Glutamatergic neuron (in vitro differentiated cells): Measurements from ENCODE around the gene NDUFS1. TPM values are rescaled to one million over a fixed set of nuclear protein-coding genes. Genes with fewer than 3 reads are reported as not detected.
"Not testable (repeated sequence)": the region's sequence is repeated elsewhere in the genome, so short reads cannot be mapped to it uniquely, and the experiment has no call there.

Source experiments
- DNase-seq: peaks from one replicate; pipeline ENCODE4 v3.0.0; 2022
- H3K27ac Mint-ChIP-seq: one replicate; pipeline ENCODE4 v1.8.0; 2020; ENCODE audit warnings: mild to moderate bottlenecking, mixed read lengths, inconsistent platforms; ENCODE audit not compliant: unreplicated experiment
- H3K27me3 Mint-ChIP-seq: one replicate; pipeline ENCODE4 v1.8.0; 2020; ENCODE audit warnings: mild to moderate bottlenecking, moderate library complexity, mixed read lengths, inconsistent platforms; ENCODE audit not compliant: unreplicated experiment
- H3K36me3 Mint-ChIP-seq: one replicate; pipeline ENCODE4 v1.8.0; 2020; ENCODE audit warnings: mild to moderate bottlenecking, mixed read lengths, inconsistent platforms; ENCODE audit not compliant: unreplicated experiment
- H3K4me1 Mint-ChIP-seq: one replicate; pipeline ENCODE4 v1.8.0; 2020; ENCODE audit warnings: mild to moderate bottlenecking, low read depth, mixed read lengths, inconsistent platforms; ENCODE audit not compliant: unreplicated experiment
- H3K4me3 Mint-ChIP-seq: one replicate; pipeline ENCODE4 v1.8.0; 2020; ENCODE audit warnings: mild to moderate bottlenecking, mixed read lengths, inconsistent platforms; ENCODE audit not compliant: unreplicated experiment
- H3K9me3 Mint-ChIP-seq: one replicate; pipeline ENCODE4 v1.8.0; 2020; ENCODE audit warnings: mild to moderate bottlenecking, moderate library complexity, mixed read lengths, inconsistent platforms; ENCODE audit not compliant: unreplicated experiment
- CTCF ChIP-seq: fragments of 200-600 bp; sonication (generic); IDR thresholded peaks from one replicate; pipeline ENCODE4 v1.5.0; 2021; ENCODE audit not compliant: partially characterized antibody, unreplicated experiment
- total RNA-seq: library from RNA; stranded (reverse); fragmentation: NEBNext Ultra II Directional; extraction: Animal tissue kit (Norgen Biotek cat#: 25700); gene quantifications from one replicate; pipeline ENCODE4 v1.2.1, GENCODE V29; 2021; ENCODE audit not compliant: unreplicated experiment

Gene NDUFS1
- total RNA-seq, 1 donor from 2014 or later: 114 TPM

DNA sequence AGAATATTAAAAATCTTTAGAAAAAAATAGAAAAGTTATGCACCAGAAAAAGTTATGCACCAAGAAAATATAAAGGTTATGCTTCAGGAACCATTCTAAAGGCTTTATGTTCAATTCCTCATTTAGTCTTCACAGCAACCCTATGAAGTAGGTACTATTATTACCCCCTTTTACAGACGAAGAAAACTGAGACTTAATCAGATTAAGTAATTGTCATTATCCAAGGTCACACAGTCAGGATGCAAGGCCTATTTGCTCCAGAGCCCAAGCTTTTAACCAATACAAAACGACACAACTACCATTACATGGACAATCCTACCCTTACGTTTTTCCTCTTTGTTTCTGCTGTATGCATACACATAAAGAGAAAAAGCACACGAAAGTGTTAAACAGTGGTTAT is 78.3 kb downstream of the NDUFS1 start:
- H3K27ac Mint-ChIP-seq: no peak overlapping the region
- TF ChIP-seq CTCF: no peak

GRCh38 chr2:206079699-206080465 is 79.4 kb downstream of the NDUFS1 start:
- Mint-ChIP-seq H3K4me1 (peaks cover 13% of the 10 kb centered on the region), H3K27me3 (no peaks in the 10 kb centered on the region)

More for the DNA sequence above, 78.3 kb downstream of the NDUFS1 start:
- Mint-ChIP-seq H3K4me3 (no peak overlapping the region), H3K9me3 (peaks cover 7% of the 10 kb centered on the region), H3K27me3 (peaks cover 1% of the 10 kb centered on the region), H3K36me3 (no peaks in the 10 kb centered on the region), H3K4me1 (peaks cover 13% of the 10 kb centered on the region)
- no peak for DNase-seq

DNA sequence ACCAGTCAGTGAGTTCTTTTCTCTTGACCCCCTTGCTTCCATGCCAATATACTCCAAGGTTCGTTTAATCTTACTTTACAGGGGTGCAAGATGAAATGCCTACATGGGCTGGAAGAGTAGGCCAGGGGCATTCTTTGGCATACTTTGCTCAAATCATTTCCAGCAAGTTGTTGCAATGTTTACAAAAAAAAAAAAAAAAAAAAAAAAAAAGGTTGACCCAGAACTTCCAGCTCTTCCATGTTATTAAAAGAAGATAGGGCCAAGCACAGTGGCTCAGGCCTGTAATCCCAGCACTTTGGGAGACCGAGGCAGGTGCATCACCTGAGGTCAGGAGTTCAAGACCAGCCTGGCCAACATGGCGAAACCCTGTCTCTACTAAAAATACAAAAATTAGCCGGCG is 81.4 kb downstream of the NDUFS1 start:
- DNase-seq, H3K36me3 Mint-ChIP-seq, H3K27me3 Mint-ChIP-seq, H3K27ac Mint-ChIP-seq, H3K9me3 Mint-ChIP-seq, H3K4me3 Mint-ChIP-seq, H3K4me1 Mint-ChIP-seq: not testable (repeated sequence)

More at GRCh38 chr2:206079699-206080465, 79.4 kb downstream of the NDUFS1 start:
- H3K9me3 Mint-ChIP-seq: peaks cover 7% of the 10 kb centered on the region
- TF ChIP-seq CTCF: no peak
- no peak overlapping the region for H3K27ac Mint-ChIP-seq
- no peak for DNase-seq
- H3K4me3 Mint-ChIP-seq: no peak overlapping the region
- H3K36me3 Mint-ChIP-seq: no peaks in the 10 kb centered on the region

DNA sequence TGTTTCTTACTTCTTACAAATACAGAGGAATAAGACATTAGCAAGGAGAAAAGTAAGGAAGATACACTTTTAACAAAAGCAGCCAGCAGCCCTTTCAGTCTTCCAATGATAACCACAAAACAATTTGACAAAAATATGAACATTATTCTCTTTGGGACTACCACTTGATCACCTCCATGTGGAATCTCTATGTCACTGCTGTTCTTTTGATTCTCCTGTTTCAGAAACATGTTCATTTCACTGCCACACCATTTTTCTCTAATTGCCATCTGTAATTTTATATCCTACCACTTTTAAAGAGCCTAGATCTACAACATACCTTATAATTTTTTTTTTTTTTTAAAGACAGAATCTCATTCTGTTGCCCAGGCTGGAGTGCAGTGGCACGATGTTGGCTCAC is 84.1 kb downstream of the NDUFS1 start:
- TF ChIP-seq CTCF: no peak
- Mint-ChIP-seq H3K4me3 (no peak overlapping the region), H3K9me3 (no peaks in the 10 kb centered on the region), H3K27ac (no peak overlapping the region), H3K27me3 (peaks cover 4% of the 10 kb centered on the region), H3K36me3 (no peaks in the 10 kb centered on the region), H3K4me1 (peaks cover 5% of the 10 kb centered on the region)
- no peak for DNase-seq

DNA sequence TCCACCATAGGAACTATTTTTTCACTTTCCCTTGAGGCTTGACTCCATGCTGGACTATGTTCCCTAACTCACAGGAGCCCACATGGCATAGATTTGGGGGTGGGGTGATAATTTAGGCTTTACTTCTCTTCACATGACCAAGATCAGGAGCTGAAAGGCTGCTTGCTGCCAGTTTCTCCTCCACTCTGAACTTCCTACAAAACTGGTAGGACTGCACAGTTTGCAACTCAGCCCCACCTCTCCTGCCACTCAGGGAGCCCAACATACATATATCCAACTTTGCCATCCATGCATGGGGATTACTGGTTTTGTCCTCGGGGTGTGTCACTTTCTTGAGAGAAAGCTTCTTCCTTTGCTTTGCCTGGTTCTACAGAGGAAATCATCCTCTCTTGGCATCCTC is 87.4 kb downstream of the NDUFS1 start:
- TF ChIP-seq CTCF: no peak
- Mint-ChIP-seq H3K4me1 (peaks cover 2% of the 10 kb centered on the region), H3K4me3 (no peak overlapping the region), H3K27me3 (peaks cover 6% of the 10 kb centered on the region), H3K9me3 (no peaks in the 10 kb centered on the region), H3K27ac (peak overlapping the region; percentile 48), H3K36me3 (no peaks in the 10 kb centered on the region)
- no peak for DNase-seq
